OCI-LY7 (cell line): ENCODE measurements around the gene CENPX. TPM values are rescaled to one million over a fixed set of nuclear protein-coding genes. Genes with fewer than 3 reads are reported as not detected.

Experiments
- BruUV-seq: library from RNA; stranded (reverse); fragments of 400-500 nt; replicated peaks from 2 replicates; lab custom pipeline; 2021; lab: Mats Ljungman, UMichigan
- CTCF ChIA-PET: fragments of 300-600 bp; sonication (Branson Sonifier 250); formaldehyde crosslinking; loops from one replicate; lab custom pipeline; 2022; ENCODE audit warnings: antibody characterized with exemption; ENCODE audit not compliant: unreplicated experiment; lab: Charles Lee
- POLR2A ChIA-PET: fragments of 300-600 bp; sonication (Branson Sonifier 250); formaldehyde crosslinking; loops from one replicate; lab custom pipeline; 2022; ENCODE audit warnings: antibody characterized with exemption; lab: Charles Lee
- DNase-seq: peaks from one replicate; pipeline ENCODE4 v3.0.0-alpha.2; 2015; ENCODE audit warnings: low spot score
- H2AFZ ChIP-seq: fragments of 200-600 bp; sonication (generic), shearing (Covaris generic); 2 replicates; pipeline ENCODE4 v1.6.1; 2014; ENCODE audit warnings: mild to moderate bottlenecking, antibody characterized with exemption, low read length, moderate library complexity
- H3K27ac ChIP-seq: fragments of 200-600 bp; sonication (generic); 2 replicates; pipeline ENCODE4 v1.5.1; 2014; ENCODE audit warnings: mixed run types, low read depth, mild to moderate bottlenecking, moderate library complexity, low read length, inconsistent platforms; ENCODE audit not compliant: poor library complexity, severe bottlenecking
- H3K36me3 ChIP-seq: fragments of 200-600 bp; sonication (generic); 2 replicates; pipeline ENCODE4 v1.6.1; 2014; ENCODE audit warnings: mild to moderate bottlenecking, antibody characterized with exemption, low read length, moderate library complexity, mixed read lengths; ENCODE audit not compliant: insufficient read depth
- H3K4me1 ChIP-seq: fragments of 200-600 bp; sonication (generic); 2 replicates; pipeline ENCODE4 v1.5.1; 2014; ENCODE audit warnings: mild to moderate bottlenecking, low read length; ENCODE audit not compliant: insufficient read depth, poor library complexity, severe bottlenecking
- H3K4me2 ChIP-seq: fragments of 200-600 bp; sonication (generic); 2 replicates; pipeline ENCODE4 v1.6.1; 2014; ENCODE audit warnings: mild to moderate bottlenecking, low read length
- H3K4me3 ChIP-seq: fragments of 200-600 bp; sonication (generic); 2 replicates; pipeline ENCODE4 v1.5.1; 2014; ENCODE audit warnings: mild to moderate bottlenecking, low read depth, low read length; ENCODE audit not compliant: poor library complexity, severe bottlenecking
- H3K79me2 ChIP-seq: fragments of 200-600 bp; sonication (generic); 2 replicates; pipeline ENCODE4 v1.6.1; 2016; ENCODE audit warnings: low read depth, mild to moderate bottlenecking, low read length, moderate library complexity, mixed read lengths; ENCODE audit not compliant: insufficient read depth
- H3K9me2 ChIP-seq: fragments of 200-600 bp; sonication (generic); 2 replicates; pipeline ENCODE4 v1.6.1; 2016; ENCODE audit warnings: mild to moderate bottlenecking, low read length, mixed read lengths; ENCODE audit not compliant: insufficient read depth
- H3K9me3 ChIP-seq: fragments of 200-600 bp; sonication (generic); 2 replicates; pipeline ENCODE4 v1.6.1; 2014; ENCODE audit warnings: mild to moderate bottlenecking, mixed run types, low read length, mixed read lengths
- H4K20me1 ChIP-seq: fragments of 200-600 bp; sonication (generic); 2 replicates; pipeline ENCODE4 v1.6.1; 2014; ENCODE audit warnings: mild to moderate bottlenecking, antibody characterized with exemption, low read length, moderate library complexity, mixed read lengths; ENCODE audit not compliant: insufficient read depth
- EZH2phosphoT487 ChIP-seq: fragments of 200-600 bp; sonication (generic); IDR thresholded peaks from 2 replicates; pipeline ENCODE4 v1.6.1; 2018; ENCODE audit warnings: low read depth, borderline replicate concordance, mild to moderate bottlenecking, mixed run types, antibody characterized with exemption, low read length, moderate library complexity, mixed read lengths
- intact Hi-C: fragments of 100-400 bp; cut with micrococcal nuclease; formaldehyde crosslinking; loops from one replicate; pipeline ENCODE4 v1.10.0; 2022; ENCODE audit not compliant: unreplicated experiment
- total RNA-seq, 2 experiments: library from RNA; depleted of rRNA in 1 of 2; stranded (reverse); fragments of >200 nt in 1 of 2; shearing (Covaris generic) in 1 of 2; gene quantifications; 2 replicates each; pipeline ENCODE4 v1.2.3, GENCODE V29; 2014 to 2022
- TF ChIP-seq, protein P1 (sequence below): fragments of 200-600 bp; sonication (generic); conservative IDR thresholded peaks from 2 replicates; pipeline ENCODE4 v1.5.1; 2014; ENCODE audit warnings: mild to moderate bottlenecking, antibody characterized with exemption, low read length, moderate library complexity, mixed read lengths

The CENPX gene
- total RNA-seq, 2 experiments from 2014 or later: 130 to 251 TPM

- intact Hi-C loops: no loop called here
- Histone ChIP-seq H4K20me1 (no peaks in the 10 kb centered on the region), H3K4me2 (no peak overlapping the region), H3K27ac (no peak overlapping the region), H3K9me2 (no peaks in the 10 kb centered on the region), H3K4me3 (no peak overlapping the region), H3K9me3 (no peaks in the 10 kb centered on the region), H3K4me1 (no peaks in the 10 kb centered on the region), H3K79me2 (no peaks in the 10 kb centered on the region), H3K36me3 (peaks cover 34% of the 10 kb centered on the region), H2AFZ (no peak overlapping the region)
- DNase-seq: no peak
- no TSS peak for BruUV-seq
- ChIA-PET CTCF (no interaction called here), POLR2A (no interaction called here)
- no peak for TF ChIP-seq EZH2phosphoT487
- TF ChIP-seq, protein P1, sequence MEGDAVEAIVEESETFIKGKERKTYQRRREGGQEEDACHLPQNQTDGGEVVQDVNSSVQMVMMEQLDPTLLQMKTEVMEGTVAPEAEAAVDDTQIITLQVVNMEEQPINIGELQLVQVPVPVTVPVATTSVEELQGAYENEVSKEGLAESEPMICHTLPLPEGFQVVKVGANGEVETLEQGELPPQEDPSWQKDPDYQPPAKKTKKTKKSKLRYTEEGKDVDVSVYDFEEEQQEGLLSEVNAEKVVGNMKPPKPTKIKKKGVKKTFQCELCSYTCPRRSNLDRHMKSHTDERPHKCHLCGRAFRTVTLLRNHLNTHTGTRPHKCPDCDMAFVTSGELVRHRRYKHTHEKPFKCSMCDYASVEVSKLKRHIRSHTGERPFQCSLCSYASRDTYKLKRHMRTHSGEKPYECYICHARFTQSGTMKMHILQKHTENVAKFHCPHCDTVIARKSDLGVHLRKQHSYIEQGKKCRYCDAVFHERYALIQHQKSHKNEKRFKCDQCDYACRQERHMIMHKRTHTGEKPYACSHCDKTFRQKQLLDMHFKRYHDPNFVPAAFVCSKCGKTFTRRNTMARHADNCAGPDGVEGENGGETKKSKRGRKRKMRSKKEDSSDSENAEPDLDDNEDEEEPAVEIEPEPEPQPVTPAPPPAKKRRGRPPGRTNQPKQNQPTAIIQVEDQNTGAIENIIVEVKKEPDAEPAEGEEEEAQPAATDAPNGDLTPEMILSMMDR: no peak
Observed at GRCh38 chr17:81987161-81987770, 35.4 kb downstream of the CENPX start.

- H3K9me2 ChIP-seq: no peaks in the 10 kb centered on the region
- intact Hi-C loops: no loop called here
- no peaks in the 10 kb centered on the region for H4K20me1 ChIP-seq
- H2AFZ ChIP-seq: no peak overlapping the region
- no TSS peak for BruUV-seq
- TF ChIP-seq, protein P1: no peak
- TF ChIP-seq EZH2phosphoT487: no peak
- no peak overlapping the region for H3K27ac ChIP-seq
- CTCF ChIA-PET: no interaction called here
- no peaks in the 10 kb centered on the region for H3K9me3 ChIP-seq
- no peak overlapping the region for H3K4me3 ChIP-seq
- DNase-seq: no peak
- peaks cover 34% of the 10 kb centered on the region for H3K36me3 ChIP-seq
- no peaks in the 10 kb centered on the region for H3K4me1 ChIP-seq
- POLR2A ChIA-PET: no interaction called here
- H3K79me2 ChIP-seq: no peaks in the 10 kb centered on the region
- H3K4me2 ChIP-seq: no peak overlapping the region
Observed at GRCh38 chr17:81986606-81987005, 36.1 kb downstream of the CENPX start.

DNA sequence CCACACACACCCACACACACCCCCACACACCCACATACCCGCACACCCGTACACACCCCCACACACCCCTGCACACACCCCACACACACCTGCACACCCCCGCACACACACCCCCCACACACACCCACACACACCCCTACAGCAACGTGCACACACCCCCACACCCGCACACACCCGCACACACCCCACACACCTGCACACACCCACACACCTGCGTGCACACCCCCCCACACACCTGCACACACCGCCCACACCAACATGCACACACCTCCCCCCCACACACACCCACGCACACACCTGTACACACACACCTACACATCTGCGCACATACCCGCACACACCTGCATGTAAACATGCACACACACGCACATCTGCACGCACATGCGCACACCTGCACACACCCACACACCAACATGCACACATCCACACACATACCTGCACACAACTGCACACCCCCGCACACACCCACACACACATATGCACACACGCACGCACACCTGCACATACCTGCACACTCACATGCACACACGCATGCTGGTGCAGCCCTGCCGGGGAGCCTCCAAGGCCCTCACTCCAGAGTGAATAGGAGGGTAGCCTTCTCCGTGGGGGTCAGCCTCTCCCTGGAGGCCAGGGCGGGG is 37.8 kb downstream of the CENPX start:
- ChIA-PET CTCF (no interaction called here), POLR2A (no interaction called here)
- Histone ChIP-seq H3K4me3 (no peak overlapping the region), H3K79me2 (no peaks in the 10 kb centered on the region), H3K9me2 (no peaks in the 10 kb centered on the region), H3K36me3 (peaks cover 41% of the 10 kb centered on the region), H3K4me1 (no peaks in the 10 kb centered on the region), H3K9me3 (no peaks in the 10 kb centered on the region), H2AFZ (no peak overlapping the region), H3K4me2 (no peak overlapping the region), H3K27ac (no peak overlapping the region), H4K20me1 (no peaks in the 10 kb centered on the region)
- TF ChIP-seq, protein P1: no peak
- no TSS peak for BruUV-seq
- intact Hi-C loops: no loop called here
- DNase-seq: no peak
